Measurements from ENCODE around the gene CTDSPL.

GRCh38 chr3:37997342-37997741 is 135.7 kb downstream of the CTDSPL start:
- no peak for TF ChIP-seq POLR2A (IDR thresholded peaks at IDR 0.05; ENCODE audit: low read depth, low read length)
- TF ChIP-seq POLR2AphosphoS5 (IDR thresholded peaks at IDR 0.05; ENCODE audit: low read depth, low read length) = no peak

Measured in GM12892 (cell line).